ENCODE data around the gene RBFOX2. TPM values are rescaled to one million over a fixed set of nuclear protein-coding genes. Genes with fewer than 3 reads are reported as not detected.

The RBFOX2 gene
- total RNA-seq, 1 donor from 2014 or later, result 210 TPM

DNA sequence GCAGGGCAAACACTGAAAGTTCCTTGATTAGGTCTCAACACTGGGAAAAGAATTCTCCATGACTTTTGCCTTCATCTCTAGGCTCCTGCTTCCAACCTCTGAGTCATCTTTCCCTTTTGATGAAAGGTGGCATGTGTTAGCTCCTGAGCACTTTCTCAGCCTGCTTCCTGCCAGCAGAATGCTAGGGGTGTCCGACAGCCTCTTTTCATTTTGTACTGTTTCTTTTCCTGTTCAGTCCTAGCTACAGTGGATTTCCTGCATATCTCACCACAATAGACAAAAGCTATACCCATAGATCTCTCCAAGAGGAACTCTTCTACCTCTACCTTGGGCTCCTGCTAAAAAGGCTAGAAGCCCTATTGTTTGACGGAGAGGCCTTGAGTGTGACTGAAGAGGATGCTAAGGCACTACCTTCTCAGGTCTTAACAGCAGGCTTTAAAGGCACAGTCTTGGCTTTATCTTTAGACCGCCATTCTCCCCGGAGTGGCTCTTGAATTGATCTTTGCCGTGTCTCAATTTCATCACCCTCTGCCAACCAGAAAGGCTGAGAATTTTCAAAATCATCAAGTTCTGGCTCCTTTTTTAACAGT is 145.5 kb downstream of the RBFOX2 start:
- TF ChIP-seq, protein P1, sequence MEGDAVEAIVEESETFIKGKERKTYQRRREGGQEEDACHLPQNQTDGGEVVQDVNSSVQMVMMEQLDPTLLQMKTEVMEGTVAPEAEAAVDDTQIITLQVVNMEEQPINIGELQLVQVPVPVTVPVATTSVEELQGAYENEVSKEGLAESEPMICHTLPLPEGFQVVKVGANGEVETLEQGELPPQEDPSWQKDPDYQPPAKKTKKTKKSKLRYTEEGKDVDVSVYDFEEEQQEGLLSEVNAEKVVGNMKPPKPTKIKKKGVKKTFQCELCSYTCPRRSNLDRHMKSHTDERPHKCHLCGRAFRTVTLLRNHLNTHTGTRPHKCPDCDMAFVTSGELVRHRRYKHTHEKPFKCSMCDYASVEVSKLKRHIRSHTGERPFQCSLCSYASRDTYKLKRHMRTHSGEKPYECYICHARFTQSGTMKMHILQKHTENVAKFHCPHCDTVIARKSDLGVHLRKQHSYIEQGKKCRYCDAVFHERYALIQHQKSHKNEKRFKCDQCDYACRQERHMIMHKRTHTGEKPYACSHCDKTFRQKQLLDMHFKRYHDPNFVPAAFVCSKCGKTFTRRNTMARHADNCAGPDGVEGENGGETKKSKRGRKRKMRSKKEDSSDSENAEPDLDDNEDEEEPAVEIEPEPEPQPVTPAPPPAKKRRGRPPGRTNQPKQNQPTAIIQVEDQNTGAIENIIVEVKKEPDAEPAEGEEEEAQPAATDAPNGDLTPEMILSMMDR (IDR thresholded peaks at IDR 0.05; ENCODE audit: unreplicated experiment), result no peak
- no peak overlapping the region for H3K4me3 Mint-ChIP-seq
- no peaks in the 10 kb centered on the region for H3K9me3 Mint-ChIP-seq
- no peaks in the 10 kb centered on the region for H3K36me3 Mint-ChIP-seq
- peaks cover 28% of the 10 kb centered on the region for H3K4me1 Mint-ChIP-seq
- DNase-seq (ENCODE audit: low spot score in 2 of 2, unreplicated experiment in 2 of 2), result no peak
- H3K27me3 Mint-ChIP-seq (ENCODE audit: low read depth), result no peaks in the 10 kb centered on the region
- peak overlapping the region; percentile 51 for H3K27ac Mint-ChIP-seq

DNA sequence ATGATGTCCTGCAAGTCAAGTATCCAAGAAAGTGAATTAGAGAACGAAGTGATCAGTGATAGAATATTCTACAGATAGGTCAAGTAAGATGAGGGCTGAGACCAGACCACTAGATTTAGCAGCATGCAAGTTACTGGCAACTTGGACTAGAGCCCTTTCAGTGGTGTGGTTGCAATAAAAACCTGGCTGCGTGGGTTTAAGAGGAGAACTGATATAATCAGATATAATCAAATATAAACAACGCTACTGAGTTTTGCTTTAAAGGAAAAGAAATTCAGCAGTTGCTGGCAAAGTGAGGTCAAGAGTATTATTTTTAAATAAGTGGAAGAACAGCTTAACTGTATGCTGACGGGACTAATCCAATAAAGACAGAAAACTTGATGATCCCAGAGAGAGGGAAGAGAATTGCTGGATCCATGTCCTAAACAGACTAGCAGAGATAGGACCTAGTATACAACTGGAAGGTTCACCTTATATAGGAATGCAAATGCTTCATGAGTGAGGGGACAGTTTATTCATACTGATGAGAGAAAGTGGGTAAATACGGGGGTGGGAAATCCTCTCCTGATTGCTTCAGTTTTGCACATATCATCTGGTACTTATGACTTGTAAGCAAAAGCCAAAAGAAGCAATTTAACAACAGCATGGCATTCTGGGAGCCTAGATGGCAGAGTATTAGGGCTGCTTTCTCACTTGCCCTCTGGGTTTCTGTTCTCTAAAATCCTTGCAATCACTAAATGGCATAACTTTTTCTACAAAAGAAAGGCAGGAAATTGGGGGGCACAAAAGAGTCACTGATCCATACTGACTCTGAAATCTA is 146.2 kb downstream of the RBFOX2 start:
- Mint-ChIP-seq H3K27me3 (ENCODE audit: low read depth) (no peaks in the 10 kb centered on the region), H3K36me3 (no peaks in the 10 kb centered on the region), H3K4me1 (peaks cover 23% of the 10 kb centered on the region), H3K4me3 (no peak overlapping the region), H3K27ac (peak overlapping the region; percentile 76), H3K9me3 (no peaks in the 10 kb centered on the region)
- no peak for DNase-seq (ENCODE audit: low spot score in 2 of 2, unreplicated experiment in 2 of 2)
- TF ChIP-seq, protein P1 (IDR thresholded peaks at IDR 0.05; ENCODE audit: unreplicated experiment), result no peak

DNA sequence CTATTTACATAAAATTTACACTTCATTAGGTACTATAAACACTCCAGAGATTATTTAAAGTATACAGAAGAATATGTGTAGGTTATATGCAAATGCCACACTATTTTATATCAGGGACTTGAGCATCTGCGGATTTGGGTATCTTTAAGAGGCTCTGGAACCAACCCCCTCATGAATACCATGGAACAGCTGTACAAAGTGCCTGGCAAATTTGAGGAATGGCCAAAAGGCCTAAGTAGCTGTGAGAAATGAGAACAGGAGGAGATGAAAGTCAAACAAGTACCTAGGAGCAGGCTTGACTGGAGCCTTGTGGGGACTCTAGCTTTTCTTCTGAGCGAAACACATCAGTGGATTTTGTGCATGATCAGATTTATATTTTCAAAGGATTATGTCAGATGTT is 149.3 kb downstream of the RBFOX2 start:
- TF ChIP-seq, protein P1 (IDR thresholded peaks at IDR 0.05; ENCODE audit: unreplicated experiment), result no peak
- H3K27me3 Mint-ChIP-seq (ENCODE audit: low read depth), result no peaks in the 10 kb centered on the region
- no peak overlapping the region for H3K27ac Mint-ChIP-seq
- peaks cover 5% of the 10 kb centered on the region for H3K9me3 Mint-ChIP-seq
- H3K4me3 Mint-ChIP-seq, result no peak overlapping the region
- peaks cover 29% of the 10 kb centered on the region for H3K4me1 Mint-ChIP-seq
- no peak for DNase-seq (ENCODE audit: low spot score in 2 of 2, unreplicated experiment in 2 of 2)
- H3K36me3 Mint-ChIP-seq, result no peaks in the 10 kb centered on the region

DNA sequence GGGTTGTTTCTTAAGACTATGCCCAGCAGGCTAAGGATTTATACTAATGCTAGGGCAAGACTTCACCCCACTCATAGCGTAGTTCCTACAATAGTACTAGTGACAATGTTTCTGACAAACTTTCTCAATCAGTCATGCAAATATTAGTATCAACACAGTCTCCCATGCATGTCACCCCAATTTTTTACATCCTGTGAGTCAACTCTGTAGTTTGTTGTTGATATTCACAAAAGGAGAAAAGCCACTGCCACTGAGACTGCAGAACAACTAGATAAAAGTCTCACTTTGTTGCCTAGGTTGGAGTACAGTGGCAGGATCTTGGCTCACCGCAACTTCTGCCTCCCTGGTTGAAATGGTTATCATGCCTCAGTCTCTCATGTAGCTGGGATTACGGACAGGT is 155.2 kb downstream of the RBFOX2 start:
- TF ChIP-seq, protein P1 (IDR thresholded peaks at IDR 0.05; ENCODE audit: unreplicated experiment), result no peak
- H3K4me1 Mint-ChIP-seq, result peaks cover 27% of the 10 kb centered on the region
- no peak for DNase-seq (ENCODE audit: low spot score in 2 of 2, unreplicated experiment in 2 of 2)
- peaks cover 4% of the 10 kb centered on the region for H3K36me3 Mint-ChIP-seq
- H3K27me3 Mint-ChIP-seq (ENCODE audit: low read depth), result no peaks in the 10 kb centered on the region
- H3K9me3 Mint-ChIP-seq, result peaks cover 10% of the 10 kb centered on the region
- no peak overlapping the region for H3K4me3 Mint-ChIP-seq
- H3K27ac Mint-ChIP-seq, result no peak overlapping the region

DNA sequence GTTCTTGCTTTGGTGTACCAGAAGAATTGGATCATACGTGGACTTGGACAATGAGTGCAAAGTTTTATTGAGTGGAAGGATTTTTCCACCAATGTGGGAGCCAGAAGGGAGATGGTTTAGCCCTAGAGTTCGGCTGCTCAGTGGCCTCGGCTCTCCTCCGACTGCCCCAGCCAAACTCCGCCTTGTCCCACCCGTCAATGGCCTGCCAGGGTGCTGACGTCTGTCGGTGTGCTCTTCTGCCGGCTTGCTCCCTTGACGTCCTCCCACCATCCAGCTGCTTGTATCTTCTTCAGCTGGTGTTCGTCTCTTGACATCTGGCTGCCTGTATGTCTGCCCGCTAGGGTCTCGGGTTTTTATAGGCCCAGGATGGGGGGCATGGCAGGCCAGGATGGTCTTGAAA is 156.2 kb downstream of the RBFOX2 start:
- Mint-ChIP-seq H3K4me1 (peaks cover 25% of the 10 kb centered on the region), H3K36me3 (peaks cover 4% of the 10 kb centered on the region), H3K27me3 (ENCODE audit: low read depth) (no peaks in the 10 kb centered on the region), H3K27ac (no peak overlapping the region), H3K4me3 (no peak overlapping the region), H3K9me3 (peaks cover 10% of the 10 kb centered on the region)
- no peak for DNase-seq (ENCODE audit: low spot score in 2 of 2, unreplicated experiment in 2 of 2)
- TF ChIP-seq, protein P1 (IDR thresholded peaks at IDR 0.05; ENCODE audit: unreplicated experiment), result no peak
